Stimulated activated CD4-positive, alpha-beta T cell treated with anti-CD3 and anti-CD28 coated beads, TNF-alpha, amount 100 ng/mL, for 24 hours (primary cell): ENCODE measurements around the gene LRRC46.

Experiments
- DNase-seq, 3 experiments: peaks; one replicate each; pipeline ENCODE4 v3.0.0-alpha.2; 2020; ENCODE audit warnings: low read depth in 3 of 3

Gene LRRC46

DNA sequence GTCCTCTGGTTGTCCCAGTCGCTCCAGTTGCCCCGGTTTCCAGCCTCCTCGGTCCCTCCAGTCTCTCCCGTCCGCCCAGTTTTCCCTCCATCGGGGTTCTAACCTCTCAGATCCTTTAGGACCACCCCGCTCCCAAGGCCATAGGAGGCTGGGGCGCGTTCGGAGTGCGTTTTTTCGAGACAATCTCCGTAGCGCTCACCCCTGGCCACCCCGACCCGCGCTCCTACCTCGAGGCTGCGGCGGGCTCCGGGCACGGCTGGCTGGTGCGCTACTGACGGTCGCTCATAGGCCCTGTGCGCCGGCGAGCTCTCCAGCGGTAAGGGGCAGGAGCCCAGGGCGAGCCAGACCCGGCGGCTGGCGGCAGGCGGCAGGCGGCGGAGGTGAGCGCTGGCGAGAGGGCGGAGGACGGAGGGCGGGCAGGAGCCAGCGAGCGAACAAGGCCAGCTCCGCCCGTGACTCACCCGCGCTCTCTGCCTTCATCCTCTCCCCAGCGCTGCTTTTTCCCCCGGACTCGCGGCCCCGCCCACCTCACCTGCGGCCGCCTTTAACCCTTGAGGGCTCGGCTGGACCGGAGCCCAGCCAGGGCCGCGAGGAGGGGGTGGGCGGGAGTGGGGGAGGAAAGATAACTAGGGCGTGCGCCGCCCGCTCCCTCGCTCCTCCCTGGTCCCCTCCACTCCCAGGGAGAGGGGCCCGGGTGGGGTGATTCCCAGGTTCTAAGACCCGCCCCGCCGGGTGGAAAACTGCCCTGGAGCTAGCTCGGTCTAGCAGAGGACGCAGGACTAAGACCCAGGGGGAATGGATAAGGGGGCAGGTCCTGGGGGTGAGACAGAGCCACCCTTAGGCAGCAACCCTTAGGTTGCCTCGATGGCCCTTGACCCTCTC lies 19.5 kb downstream of the LRRC46 start, which contains the start of gene SP6:
Gene SP6, minus strand, starts transcription at position 472 of the 882 bp plus-strand sequence. CDS start 2,734 bp downstream, outside the sequence.
- peak in 2 of 3 experiments; percentile 36 to 79 for DNase-seq

DNA sequence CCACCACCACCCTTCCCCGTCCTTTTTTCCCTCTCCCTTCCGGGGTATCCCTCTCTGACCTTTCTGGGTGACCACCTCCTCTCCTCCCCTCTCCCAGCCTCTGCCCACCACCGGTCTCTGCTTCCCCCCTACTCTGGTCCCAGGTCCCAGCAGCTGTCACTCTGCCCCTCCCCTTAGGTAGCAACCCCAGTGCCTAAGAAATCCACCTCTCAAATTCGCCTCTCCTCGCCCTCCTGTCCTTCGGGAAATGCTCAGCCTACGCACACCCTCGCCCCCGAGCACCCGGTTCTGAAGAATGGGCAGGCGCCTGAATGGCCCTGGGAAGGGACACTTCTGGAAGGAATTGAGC lies 20.3 kb downstream of the LRRC46 start:
- DNase-seq, result no peak

DNA sequence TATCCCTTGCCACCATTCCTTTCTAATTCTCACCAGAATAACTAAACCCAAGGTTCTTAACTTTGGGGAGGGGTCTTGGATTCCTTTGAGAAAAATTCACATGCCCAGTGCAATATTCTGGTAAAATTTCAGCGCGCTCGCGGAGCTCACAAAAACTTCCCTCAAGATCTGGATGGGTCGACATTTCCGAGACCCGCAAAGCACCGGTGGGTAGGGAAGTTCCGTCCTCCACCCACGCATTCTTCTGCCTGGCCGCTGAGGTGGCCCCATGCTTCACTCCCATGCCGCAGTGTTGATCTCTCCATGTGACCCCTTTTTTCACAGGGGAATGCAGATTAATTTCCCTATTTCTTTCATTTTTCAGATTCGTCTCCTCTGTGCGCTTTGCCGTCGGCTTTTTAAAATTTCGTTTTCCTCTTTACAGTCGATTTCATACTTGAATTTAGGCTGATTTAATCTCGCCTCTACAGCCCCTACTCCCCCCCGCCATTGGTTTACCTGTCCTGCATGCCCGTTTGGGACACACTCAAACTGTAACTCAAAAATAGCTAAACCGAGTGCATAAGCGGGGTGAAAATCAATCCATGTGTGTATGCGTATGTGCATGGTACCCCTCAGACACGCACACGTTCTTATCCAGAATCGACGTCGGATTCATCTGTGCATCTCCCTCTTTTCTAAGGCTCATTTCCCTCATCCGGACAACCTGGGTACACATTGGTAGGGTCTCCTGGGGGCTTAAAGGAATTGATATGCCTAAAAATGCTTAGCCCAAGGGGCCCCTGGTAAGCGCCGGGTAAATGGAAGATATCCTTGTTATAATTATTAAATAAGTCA lies 20.9 kb downstream of the LRRC46 start:
- DNase-seq, result no peak

DNA sequence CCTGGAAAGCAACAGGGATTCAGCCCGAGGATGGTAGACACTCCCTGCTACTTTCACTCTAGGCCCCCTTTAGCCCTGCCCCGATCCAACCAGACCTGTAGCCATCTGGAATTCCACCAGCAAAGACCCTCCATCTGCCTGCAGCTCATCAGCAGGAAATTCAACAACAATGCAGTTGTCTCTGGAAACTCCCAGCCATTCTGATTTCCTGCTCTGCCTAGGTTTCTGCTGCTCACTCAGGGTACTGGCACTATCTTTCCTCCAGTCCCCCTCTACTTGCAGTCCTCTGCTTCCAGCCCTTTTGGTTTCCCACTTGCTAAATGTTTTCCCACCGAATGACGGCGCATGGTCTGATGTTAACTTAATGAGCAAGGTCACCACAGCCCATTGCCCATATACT lies 22.1 kb downstream of the LRRC46 start:
- DNase-seq, result no peak

DNA sequence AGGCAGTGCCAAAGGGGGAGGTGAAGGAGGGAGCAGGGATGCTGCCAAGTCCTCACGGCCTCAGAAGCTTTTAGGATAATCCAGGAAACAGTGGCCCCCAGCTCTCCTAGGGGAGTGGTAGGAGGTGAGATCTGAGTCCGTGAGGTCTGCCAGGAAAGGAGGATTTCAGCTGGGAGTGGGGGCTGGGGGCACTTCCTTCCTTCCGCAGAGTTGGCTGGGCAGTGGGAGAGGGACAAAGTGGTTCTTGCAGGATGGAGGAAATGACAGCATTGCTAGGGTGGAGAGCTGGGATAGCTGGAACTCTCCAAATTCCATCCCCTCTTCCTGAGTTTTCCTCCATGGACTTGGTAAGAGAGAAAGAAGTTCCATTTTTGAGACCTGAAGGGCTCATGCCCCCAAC lies 24.3 kb downstream of the LRRC46 start:
- DNase-seq, result no peak

GRCh38 chr17:47856830-47857229 lies 25.4 kb downstream of the LRRC46 start:
- no peak for DNase-seq

GRCh38 chr17:47857551-47858455 lies 26.3 kb downstream of the LRRC46 start:
- no peak for DNase-seq

GRCh38 chr17:47860386-47860785 lies 28.9 kb downstream of the LRRC46 start:
- no peak for DNase-seq

- no peak for DNase-seq
Observed at GRCh38 chr17:47862621-47863440, 31.4 kb downstream of the LRRC46 start.

DNA sequence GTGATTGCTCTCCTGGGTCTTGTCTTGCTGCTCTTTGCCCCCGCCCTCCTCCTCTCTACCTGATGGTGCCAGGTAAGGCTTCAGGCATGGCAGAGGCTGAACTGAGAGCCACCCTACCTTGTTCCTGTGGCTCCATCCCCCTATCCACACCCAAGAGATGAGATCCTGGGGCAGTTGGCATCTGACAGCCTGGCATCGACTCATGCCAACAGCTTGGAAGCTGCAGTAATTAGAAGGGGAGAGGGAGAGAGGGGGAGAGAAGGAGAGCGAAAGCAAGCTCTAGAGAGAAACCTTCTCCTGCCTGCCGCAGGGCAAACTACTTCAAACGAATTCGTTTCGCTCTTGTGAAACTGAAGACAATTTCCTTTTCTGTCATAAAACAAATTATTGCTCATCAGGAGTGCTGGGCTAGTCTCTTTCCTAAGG lies 33.3 kb downstream of the LRRC46 start:
- DNase-seq, result no peak

DNA sequence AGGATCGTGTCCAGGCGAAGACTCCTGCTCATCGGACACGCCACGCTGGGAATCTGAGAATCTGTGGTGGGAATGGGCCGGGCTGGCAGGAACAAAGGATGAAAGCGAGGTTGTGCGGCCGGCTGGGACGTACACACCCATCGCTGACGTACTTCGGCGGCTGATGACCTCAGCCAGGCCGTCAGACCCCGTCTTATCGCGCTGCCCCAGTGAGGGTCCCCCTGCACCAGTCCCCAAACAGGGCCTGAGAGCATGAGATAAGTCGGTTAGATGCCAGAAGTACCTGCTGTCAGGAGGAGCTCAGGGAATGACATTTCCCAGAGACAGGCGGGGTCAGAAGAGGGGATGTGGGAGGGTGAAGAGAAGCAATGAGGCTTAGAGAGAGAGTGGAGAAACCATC lies 35.5 kb downstream of the LRRC46 start:
- no peak for DNase-seq

- DNase-seq, result no peak
Observed at GRCh38 chr17:47867813-47868533, 36.5 kb downstream of the LRRC46 start.

GRCh38 chr17:47869114-47869513 lies 37.6 kb downstream of the LRRC46 start:
- no peak for DNase-seq

DNA sequence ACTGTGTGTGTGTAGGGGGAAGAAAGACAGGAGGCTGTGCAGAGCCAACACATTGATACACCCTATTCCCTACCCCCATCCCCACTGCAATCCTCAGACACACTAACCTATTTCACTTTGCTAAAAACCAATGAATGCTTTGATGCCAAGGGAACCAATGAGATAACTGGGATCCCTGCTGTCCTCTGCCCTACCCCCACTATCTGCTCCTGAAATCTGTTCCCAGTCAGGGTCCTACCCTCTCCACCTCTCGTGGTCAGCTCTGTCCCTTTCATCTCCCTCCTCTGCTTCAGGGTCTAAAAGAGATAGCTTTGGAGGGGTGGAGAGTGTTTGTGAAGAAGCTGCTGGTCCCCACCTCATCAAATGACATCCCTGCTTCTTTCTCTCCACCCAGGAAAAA lies 38.6 kb downstream of the LRRC46 start:
- DNase-seq, result no peak

DNA sequence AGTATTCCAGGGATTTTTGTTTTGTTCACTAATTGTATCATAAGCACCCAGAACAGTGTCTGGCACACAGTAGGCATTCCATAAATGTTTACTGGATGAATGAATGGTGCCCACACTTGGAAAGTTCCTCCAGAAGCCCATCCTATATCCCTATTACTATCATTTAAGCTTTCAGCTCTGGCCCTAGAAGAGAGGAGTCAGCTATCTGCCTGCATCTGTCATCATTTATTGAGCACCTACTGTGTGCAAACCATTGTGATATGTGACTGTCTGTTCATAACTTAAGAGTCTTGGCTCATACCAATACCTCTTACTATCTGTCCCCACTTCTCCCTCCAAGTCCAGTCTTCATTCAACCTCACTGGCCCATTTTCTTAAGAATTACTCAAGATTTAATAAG lies 39.6 kb downstream of the LRRC46 start:
- no peak for DNase-seq

DNA sequence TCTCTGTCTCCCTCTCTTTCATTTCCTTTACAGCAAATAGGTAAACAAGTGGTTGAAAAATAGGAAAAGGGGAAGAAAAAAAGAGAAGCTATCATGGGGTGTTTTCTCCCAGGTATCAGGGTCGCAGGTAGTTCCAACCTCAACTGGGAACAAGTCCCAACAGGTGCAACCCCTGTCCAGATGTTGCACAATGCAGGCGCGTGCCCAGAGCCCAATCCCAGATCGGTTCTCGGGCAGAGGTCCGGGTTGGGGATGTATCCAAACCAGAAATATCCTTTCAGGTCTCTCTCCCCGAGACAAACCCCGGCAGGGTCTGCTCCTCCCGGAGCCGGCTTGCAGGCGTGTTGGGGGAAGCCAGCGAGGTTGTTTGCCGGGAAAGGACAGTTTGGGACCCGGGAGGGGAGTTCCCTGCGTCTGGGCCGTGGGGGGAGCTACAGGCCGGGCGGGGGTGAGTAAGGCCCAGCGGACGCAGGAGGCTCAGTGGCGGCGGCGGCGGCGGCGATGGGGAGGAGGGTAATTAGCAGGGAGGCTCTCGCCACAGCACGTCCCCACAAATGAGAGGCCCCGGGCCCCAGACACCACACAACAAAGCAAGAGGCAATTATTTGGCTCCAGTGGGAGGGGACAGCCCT lies 40.7 kb downstream of the LRRC46 start:
- DNase-seq, result no peak

GRCh38 chr17:47872651-47873161 lies 41.2 kb downstream of the LRRC46 start:
- no peak for DNase-seq

DNA sequence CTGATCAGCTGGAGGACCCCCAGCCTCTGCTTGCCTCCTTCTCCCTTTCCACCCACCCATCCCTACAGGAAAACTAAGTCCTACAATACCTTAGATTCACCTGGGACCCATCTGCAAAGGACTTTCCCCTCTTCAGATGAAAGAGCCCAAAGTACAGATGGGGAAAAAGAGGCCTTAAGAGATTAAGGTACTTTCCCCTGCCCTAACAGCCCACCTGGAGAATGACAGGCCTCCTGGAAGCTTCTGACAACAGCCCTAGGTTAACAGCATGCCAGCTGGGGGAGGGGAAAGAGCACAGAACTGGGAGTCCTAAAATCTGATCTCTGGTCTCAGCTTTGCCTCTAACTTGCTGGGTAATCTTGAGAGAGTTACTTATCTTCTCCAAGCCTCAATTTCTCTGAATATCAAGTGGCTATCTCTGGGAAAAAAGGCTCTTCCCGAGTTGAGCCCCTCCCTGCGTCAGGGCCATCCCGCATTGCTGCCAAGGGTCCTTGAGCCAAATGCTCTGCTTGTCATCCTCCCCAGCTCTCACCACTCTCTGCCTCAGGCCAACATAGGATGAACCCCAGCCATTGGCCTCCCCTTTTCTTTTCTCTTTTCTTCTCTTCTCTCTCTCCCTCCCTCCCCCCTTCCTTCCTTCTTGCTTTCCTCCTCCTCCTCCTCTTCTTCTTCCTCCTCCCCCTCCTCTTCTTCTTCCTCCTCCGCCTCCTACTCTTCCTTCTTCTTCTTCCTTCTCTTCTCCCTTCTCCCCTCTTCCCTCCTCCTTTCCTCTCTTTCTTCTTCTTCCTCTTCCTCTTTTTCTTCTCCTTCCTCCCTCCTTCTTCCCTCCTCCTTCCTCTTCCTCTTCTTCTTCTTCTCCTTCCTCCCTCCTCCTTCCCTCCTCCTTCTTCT lies 42.0 kb downstream of the LRRC46 start:
- DNase-seq, result no peak
